Fibroblast of pulmonary artery (primary cell): Measurements from ENCODE around the gene COL11A1.
A peak's percentile ranks its signal among the peaks of the same experiment; 100 is the strongest.
"Not testable (repeated sequence)": the region's sequence is repeated elsewhere in the genome, so short reads cannot be mapped to it uniquely, and the experiment has no call there.

Experiments
- DNase-seq: peaks from one replicate; pipeline ENCODE4 v3.0.0-alpha.2; 2010; ENCODE audit warnings: low read depth
- H3K4me3 ChIP-seq: replicated peaks from 2 replicates; pipeline ENCODE4 v1.5.1; 2011; ENCODE audit warnings: low read depth, mild to moderate bottlenecking, control low read depth, low read length, moderate library complexity
- TF ChIP-seq, protein P1 (sequence below): IDR thresholded peaks from 2 replicates; pipeline ENCODE4 v1.5.1; 2011; ENCODE audit warnings: mild to moderate bottlenecking, control low read depth, low read length, inconsistent platforms; ENCODE audit errors: missing control alignments

The COL11A1 gene

GRCh38 chr1:102937401-102937800 is 170.9 kb downstream of the COL11A1 start:
- no peak overlapping the region for H3K4me3 ChIP-seq
- TF ChIP-seq, protein P1, sequence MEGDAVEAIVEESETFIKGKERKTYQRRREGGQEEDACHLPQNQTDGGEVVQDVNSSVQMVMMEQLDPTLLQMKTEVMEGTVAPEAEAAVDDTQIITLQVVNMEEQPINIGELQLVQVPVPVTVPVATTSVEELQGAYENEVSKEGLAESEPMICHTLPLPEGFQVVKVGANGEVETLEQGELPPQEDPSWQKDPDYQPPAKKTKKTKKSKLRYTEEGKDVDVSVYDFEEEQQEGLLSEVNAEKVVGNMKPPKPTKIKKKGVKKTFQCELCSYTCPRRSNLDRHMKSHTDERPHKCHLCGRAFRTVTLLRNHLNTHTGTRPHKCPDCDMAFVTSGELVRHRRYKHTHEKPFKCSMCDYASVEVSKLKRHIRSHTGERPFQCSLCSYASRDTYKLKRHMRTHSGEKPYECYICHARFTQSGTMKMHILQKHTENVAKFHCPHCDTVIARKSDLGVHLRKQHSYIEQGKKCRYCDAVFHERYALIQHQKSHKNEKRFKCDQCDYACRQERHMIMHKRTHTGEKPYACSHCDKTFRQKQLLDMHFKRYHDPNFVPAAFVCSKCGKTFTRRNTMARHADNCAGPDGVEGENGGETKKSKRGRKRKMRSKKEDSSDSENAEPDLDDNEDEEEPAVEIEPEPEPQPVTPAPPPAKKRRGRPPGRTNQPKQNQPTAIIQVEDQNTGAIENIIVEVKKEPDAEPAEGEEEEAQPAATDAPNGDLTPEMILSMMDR, result no peak
- no peak for DNase-seq

- not testable (repeated sequence) for H3K4me3 ChIP-seq, DNase-seq
Measured at GRCh38 chr1:102933362-102933761, 175.0 kb downstream of the COL11A1 start.

DNA sequence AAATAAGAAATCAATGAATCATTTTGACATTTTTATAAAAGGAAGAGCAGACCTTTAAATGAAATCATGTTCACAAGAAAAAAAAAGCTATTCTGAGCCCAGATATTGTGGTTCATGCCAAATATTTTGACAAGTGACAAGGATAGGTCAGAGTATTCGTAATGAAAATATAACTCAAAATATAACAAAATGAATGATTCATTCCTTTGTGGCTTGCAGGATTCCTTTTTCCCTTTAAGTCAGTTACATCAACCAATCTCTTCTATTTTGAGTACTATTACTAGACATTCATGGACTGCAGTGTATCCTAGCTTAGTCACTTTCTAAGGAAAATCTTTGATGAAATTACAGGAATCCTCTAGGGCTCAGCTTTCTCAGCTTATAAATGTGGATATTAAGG is 188.7 kb downstream of the COL11A1 start:
- TF ChIP-seq, protein P1, result no peak
- DNase-seq, result peak; percentile 48
- no peak overlapping the region for H3K4me3 ChIP-seq

DNA sequence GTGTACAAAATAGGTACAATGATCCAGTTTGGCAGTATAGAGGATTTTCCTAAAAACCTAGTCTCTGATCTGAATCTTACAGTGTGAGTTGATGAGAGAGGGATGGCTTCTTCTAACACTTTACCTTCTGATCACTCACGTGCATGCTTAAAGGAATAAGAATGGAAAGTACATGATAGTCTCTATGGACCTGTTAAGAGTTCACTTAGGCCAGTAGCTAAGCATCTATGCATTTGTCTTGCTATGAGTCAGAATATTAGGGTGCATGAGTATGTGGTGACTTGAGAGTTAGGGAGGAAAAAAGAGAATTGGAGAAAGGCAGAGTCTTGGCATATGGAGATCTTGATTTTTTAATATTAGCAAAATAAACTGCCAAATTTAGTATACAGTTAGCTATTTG is 206.3 kb downstream of the COL11A1 start:
- TF ChIP-seq, protein P1, result no peak
- no peak overlapping the region for H3K4me3 ChIP-seq
- no peak for DNase-seq

- TF ChIP-seq, protein P1, result no peak
- no peak for DNase-seq
Measured at GRCh38 chr1:102899935-102900334, 208.4 kb downstream of the COL11A1 start.

GRCh38 chr1:102897557-102897956 is 210.8 kb downstream of the COL11A1 start:
- peak; percentile 86 for DNase-seq
- no peak overlapping the region for H3K4me3 ChIP-seq
- TF ChIP-seq, protein P1, result no peak

More at GRCh38 chr1:102899935-102900334, 208.4 kb downstream of the COL11A1 start:
- no peak overlapping the region for H3K4me3 ChIP-seq

- H3K4me3 ChIP-seq, result no peak overlapping the region
- TF ChIP-seq, protein P1, result no peak
- no peak for DNase-seq
Measured at GRCh38 chr1:102896771-102897170, 211.6 kb downstream of the COL11A1 start.
